Cardiac muscle cell (in vitro differentiated cells and primary cell): ENCODE measurements around the gene DDX51. TPM values are rescaled to one million over a fixed set of nuclear protein-coding genes. Genes with fewer than 3 reads are reported as not detected.

ENCODE experiments used
- DNase-seq, 2 donors: peaks; one replicate each; pipeline versions ENCODE4 v3.0.0 to v3.0.0-alpha.2; 2010 to 2017; ENCODE audit warnings: low read depth in 1 of 2, low spot score in 1 of 2
- H3K27ac ChIP-seq: fragments of 200-600 bp; sonication (generic); 2 replicates; pipeline ENCODE4 v1.5.1; 2016
- H3K27me3 ChIP-seq: fragments of 200-600 bp; sonication (generic); 2 replicates; pipeline ENCODE4 v1.6.0; 2016; ENCODE audit warnings: control low read depth
- H3K36me3 ChIP-seq: fragments of 200-600 bp; sonication (generic); 2 replicates; pipeline ENCODE4 v1.5.1; 2016; ENCODE audit warnings: control low read depth
- H3K4me1 ChIP-seq: fragments of 200-600 bp; sonication (generic); 2 replicates; pipeline ENCODE4 v1.8.1; 2017; ENCODE audit warnings: low read depth, mild to moderate bottlenecking, mixed run types
- H3K4me3 ChIP-seq: fragments of 200-600 bp; sonication (generic); 2 replicates; pipeline ENCODE4 v1.5.1; 2016; ENCODE audit warnings: mild to moderate bottlenecking
- H3K9me3 ChIP-seq: fragments of 200-600 bp; sonication (generic); 2 replicates; pipeline ENCODE4 v1.5.1; 2017; ENCODE audit warnings: low read depth, mild to moderate bottlenecking, control low read depth
- CTCF ChIP-seq: IDR thresholded peaks from 2 replicates; pipeline ENCODE4 v1.5.1; 2012; ENCODE audit warnings: low read depth, mild to moderate bottlenecking, low read length
- polyA plus RNA-seq: library from polyadenylated mRNA; unstranded; fragments of >200 nt; fragmentation: Nextera tagmentation; extraction: Ambion mirVana; gene quantifications from 2 replicates; pipeline ENCODE4 v1.2.1, GENCODE V29; 2016
- total RNA-seq: library from RNA; depleted of rRNA; stranded (reverse); fragments of >200 nt; gene quantifications from 2 replicates; pipeline ENCODE4 v1.2.3, GENCODE V29; 2016

DDX51 gene
- total and polyA plus RNA-seq, 2 experiments from 2014 or later = 15.6 to 22.9 TPM

GRCh38 chr12:132176385-132176919 lies 32.3 kb upstream of the DDX51 start:
- TF ChIP-seq CTCF = no peak
- Histone ChIP-seq H3K9me3 (no peaks in the 10 kb centered on the region), H3K27me3 (no peaks in the 10 kb centered on the region), H3K36me3 (no peaks in the 10 kb centered on the region), H3K4me1 (no peaks in the 10 kb centered on the region), H3K4me3 (no peak overlapping the region), H3K27ac (no peak overlapping the region)
- no peak for DNase-seq

- DNase-seq = no peak
- Histone ChIP-seq H3K4me3 (no peak overlapping the region), H3K27ac (no peak overlapping the region), H3K36me3 (no peaks in the 10 kb centered on the region), H3K4me1 (no peaks in the 10 kb centered on the region), H3K9me3 (no peaks in the 10 kb centered on the region), H3K27me3 (no peaks in the 10 kb centered on the region)
- no peak for TF ChIP-seq CTCF
Observed at GRCh38 chr12:132175496-132176384, 31.6 kb upstream of the DDX51 start.

GRCh38 chr12:132174839-132175490 lies 30.8 kb upstream of the DDX51 start:
- H3K27ac ChIP-seq = no peak overlapping the region
- no peak for TF ChIP-seq CTCF

DNA sequence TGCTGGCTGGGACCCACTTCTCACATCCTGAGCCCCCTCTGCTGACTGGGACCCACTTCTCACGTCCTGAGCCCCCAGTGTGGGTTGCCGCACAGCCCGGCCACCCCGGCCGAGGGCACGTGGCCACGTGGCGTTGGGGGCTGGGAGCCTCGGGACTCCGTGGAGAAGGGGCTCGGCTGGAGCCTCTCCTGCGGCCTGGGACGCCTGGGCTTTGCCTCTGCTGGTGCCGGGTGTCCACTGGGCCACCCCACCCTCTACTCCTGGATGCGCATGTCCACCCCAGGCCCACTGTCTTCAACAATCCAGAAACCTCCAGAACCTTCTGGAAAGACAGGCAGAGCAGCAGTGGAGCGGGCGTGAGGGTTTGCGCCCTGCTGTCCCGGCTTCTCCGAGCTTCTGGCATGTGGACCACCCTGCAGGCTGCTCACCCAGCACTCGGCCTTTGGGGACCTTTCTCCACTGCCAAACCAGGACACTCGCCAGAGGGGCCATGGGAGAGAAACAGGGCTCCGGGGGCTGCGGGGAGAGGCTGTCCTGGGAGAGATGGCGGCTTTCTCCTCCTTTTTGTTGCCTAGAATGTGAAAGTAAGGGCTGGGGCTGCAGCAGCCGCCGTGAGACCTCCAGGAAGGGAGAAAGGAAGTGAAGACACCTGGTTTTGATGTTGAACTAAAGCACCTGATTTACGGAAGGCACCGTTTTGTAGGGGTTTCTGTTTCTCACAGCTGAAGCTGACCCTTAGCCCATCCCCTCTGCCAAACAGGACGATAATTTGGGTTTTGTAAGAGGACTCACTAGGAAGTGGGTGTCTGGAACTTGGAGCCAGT lies 30.1 kb upstream of the DDX51 start:
- no peaks in the 10 kb centered on the region for H3K4me1 ChIP-seq
- H3K4me3 ChIP-seq = no peak overlapping the region
- H3K27me3 ChIP-seq = no peaks in the 10 kb centered on the region
- H3K36me3 ChIP-seq = no peaks in the 10 kb centered on the region
- no peaks in the 10 kb centered on the region for H3K9me3 ChIP-seq
- no peak for TF ChIP-seq CTCF
- no peak overlapping the region for H3K27ac ChIP-seq
- DNase-seq = no peak

More at GRCh38 chr12:132174839-132175490, 30.8 kb upstream of the DDX51 start:
- Histone ChIP-seq H3K9me3 (no peaks in the 10 kb centered on the region), H3K4me3 (no peak overlapping the region), H3K27me3 (no peaks in the 10 kb centered on the region), H3K36me3 (no peaks in the 10 kb centered on the region), H3K4me1 (no peaks in the 10 kb centered on the region)
- no peak for DNase-seq
